Body of pancreas (tissue), 4 donors: ENCODE results near the gene SPSB1.

Experiments
- POLR2A ChIP-seq, 3 donors: fragments of 450-650 bp; IDR thresholded peaks; one replicate each; pipeline ENCODE4 v1.6.1; 2016; ENCODE audit warnings: antibody characterized with exemption in 3 of 3, mild to moderate bottlenecking in 2 of 3
- TF ChIP-seq, protein P1 (sequence below), 7 experiments: fragments of 450-650 bp in 4 of 7; fragments of 200-600 bp in 3 of 7; sonication (generic) in 3 of 7; IDR thresholded peaks; one replicate each; pipeline ENCODE4 v1.5.1; 2016 to 2019; ENCODE audit warnings: antibody characterized with exemption in 7 of 7

DNA sequence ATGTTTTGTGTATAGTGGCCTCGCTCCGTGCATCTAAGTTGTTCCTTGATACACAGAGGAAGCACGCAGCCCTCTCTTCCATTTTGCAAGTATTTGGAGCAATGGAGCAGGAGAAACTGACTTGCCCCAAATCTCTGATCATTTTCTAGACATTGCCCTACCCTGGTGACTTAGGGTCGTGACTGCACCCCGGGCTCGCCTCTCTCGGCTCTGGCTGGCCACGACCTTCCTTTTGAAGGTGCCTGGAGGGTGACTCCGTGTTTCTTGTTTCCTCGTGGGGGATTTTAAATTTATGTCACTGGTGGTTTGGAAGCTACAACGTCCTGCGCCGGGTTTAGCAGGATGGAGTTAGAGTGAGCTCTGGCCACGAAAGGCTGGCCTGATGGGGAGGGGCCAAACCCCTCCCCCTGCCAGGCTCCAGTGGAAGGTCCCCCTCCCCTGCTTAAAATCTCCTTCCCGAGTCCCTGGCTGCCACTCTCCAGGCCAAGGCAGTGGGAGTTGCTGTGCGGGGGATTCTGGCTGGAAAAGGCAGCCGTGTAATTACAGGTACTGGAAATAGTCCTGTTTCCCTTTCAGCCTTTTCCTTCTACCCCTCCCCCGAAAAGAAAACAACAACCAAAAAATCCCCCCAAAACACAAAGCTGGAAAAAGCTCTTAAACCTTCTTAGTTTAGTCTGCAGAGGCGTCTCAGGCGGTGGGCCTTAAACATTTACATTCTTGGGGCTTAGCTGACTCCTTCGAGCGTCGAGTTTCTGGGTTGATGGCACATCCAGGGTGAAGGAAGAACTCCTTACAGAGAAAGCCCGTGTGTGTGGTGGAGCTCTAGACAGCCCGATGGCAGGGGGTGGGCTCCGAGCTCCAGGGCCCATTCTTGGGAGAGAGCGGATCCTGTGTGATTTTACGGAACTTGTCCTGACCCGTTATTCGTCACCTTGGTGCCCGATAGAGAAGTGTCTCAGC lies 28.1 kb downstream of the SPSB1 start:
- TF ChIP-seq, protein P1, sequence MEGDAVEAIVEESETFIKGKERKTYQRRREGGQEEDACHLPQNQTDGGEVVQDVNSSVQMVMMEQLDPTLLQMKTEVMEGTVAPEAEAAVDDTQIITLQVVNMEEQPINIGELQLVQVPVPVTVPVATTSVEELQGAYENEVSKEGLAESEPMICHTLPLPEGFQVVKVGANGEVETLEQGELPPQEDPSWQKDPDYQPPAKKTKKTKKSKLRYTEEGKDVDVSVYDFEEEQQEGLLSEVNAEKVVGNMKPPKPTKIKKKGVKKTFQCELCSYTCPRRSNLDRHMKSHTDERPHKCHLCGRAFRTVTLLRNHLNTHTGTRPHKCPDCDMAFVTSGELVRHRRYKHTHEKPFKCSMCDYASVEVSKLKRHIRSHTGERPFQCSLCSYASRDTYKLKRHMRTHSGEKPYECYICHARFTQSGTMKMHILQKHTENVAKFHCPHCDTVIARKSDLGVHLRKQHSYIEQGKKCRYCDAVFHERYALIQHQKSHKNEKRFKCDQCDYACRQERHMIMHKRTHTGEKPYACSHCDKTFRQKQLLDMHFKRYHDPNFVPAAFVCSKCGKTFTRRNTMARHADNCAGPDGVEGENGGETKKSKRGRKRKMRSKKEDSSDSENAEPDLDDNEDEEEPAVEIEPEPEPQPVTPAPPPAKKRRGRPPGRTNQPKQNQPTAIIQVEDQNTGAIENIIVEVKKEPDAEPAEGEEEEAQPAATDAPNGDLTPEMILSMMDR (IDR thresholded peaks at IDR 0.05), result no peak
- no peak for TF ChIP-seq POLR2A (IDR thresholded peaks at IDR 0.05)
